Activated CD8-positive, alpha-beta memory T cell treated with anti-CD3 and anti-CD28 coated beads, Interleukin-2, amount 50 U/mL, for 4 hours (primary cell): Measurements from ENCODE around the gene SART3.
"Not testable (repeated sequence)": the region's sequence is repeated elsewhere in the genome, so short reads cannot be mapped to it uniquely, and the experiment has no call there.

Source experiments
- DNase-seq: peaks from one replicate; pipeline ENCODE4 v3.0.0-alpha.2; 2020

SART3 gene

DNA sequence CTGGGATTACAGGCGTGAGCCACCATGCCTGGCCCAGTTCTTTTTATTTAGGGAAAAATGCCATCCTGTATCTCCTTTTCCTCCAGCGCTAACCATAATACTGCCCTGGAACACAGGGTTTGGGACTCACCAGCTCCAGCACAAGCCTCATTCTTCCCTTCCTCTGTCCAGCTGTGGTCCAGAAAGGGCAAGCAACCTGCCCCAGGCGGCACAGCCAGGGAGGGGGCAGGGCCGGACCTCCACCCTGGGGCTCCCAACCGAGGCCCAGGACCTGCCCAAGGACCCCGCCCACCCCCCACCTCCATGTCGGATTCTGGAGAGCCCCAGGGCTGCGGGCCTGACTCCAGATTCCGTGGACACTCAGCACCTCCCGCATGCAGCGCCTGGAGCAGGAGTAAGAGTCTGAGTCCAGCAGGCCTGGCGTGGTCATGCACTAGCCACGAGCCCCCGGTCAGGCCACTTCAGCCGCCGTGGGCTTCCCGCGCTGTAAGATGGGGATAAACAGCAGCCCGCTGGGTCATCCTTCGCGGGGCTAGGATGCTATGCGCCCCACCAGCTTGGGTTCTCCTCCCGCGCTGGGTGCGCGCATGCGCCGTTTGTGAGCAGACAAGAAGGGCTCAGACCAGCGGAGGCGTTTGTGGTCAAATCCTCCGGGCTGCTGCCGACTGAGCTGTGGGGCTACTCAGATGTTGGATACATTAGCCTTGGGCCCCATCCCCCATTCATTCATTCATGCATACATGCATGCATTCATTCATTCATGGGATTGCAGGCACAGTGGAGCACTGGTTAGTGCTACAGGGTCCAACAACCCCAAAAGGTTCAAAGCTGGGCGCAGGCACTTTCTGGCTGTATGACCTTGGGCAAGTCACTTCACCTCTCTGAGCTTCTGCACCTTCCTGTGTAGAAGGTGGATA lies 20.6 kb upstream of the SART3 start:
- no peak for DNase-seq

DNA sequence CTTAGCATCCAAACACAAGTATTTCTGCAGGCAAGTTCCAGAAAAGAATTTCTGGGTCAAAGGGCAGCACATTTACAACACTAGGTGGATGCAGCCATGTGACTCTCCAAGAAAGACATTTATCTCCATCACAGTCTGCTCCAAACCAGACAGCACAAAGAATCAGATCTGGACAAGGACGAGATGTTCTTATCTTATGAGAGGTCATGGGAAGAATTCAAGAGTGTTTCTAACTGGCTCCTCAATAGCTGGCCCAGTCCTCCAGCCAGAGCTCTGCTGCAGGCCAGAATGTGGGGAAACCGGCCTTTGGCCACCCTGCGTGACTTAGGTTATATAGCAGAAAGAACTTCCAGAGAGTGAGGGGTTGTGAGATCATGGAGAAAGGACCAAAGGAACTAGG lies 19.6 kb upstream of the SART3 start:
- DNase-seq = no peak

- DNase-seq = no peak
These were observed 17.8 kb upstream of the SART3 start for GRCh38 chr12:108578813-108579212.

GRCh38 chr12:108578264-108578663 lies 17.3 kb upstream of the SART3 start:
- DNase-seq = no peak

- DNase-seq = no peak
These were observed 16.5 kb upstream of the SART3 start for GRCh38 chr12:108577458-108577857.

- DNase-seq = no peak
These were observed 15.8 kb upstream of the SART3 start for GRCh38 chr12:108576660-108577234.

GRCh38 chr12:108575199-108575912 lies 14.4 kb upstream of the SART3 start:
- DNase-seq = no peak

DNA sequence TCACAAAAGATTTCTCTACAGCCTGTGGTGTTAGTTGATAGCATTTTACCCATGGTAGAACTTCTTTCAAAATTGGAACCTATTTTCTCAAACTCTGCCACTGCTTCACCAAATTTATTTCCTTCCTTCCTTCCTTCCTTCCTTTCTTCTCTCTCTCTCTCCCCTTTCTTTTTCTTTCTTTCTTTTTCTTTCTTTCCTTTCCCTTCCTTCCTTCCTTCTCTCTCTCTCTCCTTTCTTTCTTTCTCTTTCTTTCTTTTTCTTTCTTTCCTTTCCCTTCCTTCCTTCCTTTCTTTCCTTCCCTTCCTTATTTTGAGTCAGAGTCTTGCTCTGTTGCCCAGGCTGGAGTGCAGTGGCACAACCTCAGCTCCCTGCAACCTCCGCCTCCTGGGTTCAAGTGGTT lies 13.3 kb upstream of the SART3 start:
- not testable (repeated sequence) for DNase-seq

DNA sequence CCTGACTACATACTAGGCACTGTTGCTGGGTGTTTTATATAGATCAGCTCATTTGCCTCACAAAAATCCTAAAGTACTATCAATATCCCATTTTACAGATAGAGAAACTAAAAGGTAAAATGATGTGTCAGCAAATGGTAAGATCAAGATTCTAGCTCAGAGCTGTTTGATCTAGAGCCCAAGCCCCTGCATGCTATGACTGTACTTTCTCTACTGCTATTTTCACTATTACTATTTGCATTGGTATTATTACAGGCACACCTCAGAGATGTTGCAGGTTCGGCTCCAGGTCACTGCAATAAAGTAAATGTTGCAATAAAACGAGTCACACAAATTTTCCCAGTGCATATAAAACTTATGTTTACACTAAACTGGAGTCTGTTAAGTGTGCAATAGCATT lies 12.3 kb upstream of the SART3 start:
- no peak for DNase-seq

GRCh38 chr12:108572166-108572790 lies 11.3 kb upstream of the SART3 start:
- DNase-seq = no peak

- no peak for DNase-seq
These were observed 10.7 kb upstream of the SART3 start for GRCh38 chr12:108571609-108572165.

GRCh38 chr12:108570743-108571608 lies 10.0 kb upstream of the SART3 start:
- no peak for DNase-seq

DNA sequence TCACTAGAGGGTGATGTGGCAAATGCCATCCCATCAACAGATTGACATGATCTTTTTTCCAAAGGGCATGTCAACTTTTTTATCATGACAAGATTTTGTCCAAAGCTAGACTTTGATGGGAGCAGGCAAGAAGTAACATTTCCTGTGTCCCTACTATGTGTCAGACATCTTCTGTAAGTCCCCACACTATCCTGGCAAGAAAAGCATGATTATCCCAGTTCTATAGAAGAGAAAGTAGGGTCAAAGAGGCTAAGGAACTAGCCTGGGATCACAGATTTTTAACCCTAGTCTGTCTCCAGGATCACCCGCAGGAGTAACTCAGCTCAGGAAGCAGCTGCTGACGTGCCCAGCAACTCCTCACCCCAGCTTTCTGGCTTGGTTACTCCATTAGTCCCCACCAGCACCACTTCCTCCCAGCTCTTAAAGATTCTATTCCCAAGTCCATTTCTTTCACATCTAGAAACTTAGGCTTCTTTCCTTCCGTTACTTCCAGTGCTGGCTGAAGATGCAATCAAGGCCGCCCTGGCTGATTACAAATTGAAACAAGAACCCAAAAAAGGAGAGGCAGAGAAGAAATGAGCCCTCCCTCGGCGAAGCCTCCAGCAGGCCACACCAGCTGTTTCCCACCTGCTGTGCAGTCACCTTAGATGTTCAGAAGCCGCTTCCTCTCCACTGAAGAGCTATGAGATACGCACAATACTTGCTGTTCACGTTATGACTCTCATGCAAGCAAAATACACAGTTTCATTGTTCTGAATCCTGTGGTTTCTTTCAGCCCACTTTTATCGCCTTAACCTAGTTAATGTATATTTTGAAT lies 7.6 kb upstream of the SART3 start:
- peak; percentile 53 for DNase-seq

- DNase-seq = no peak
These were observed 6.7 kb upstream of the SART3 start for GRCh38 chr12:108567406-108568337.

DNA sequence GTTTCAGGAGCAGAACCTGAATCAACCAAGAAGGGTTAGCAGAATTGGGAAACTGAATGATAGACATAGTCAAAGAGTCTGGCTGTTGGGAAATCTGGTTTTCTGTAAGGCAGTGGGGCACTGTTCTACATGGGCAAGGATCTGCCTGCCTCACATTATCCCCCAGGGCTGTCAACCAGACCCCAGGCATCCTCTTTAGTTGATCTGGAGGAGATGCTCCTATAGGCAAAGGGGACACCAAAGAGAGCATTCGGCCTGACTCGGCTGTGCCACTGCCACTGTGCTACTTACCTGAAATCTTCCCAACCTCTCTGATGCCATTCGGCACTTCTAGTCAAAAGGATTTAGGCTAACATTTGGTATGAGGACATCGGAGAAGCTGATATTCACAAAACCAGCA lies 5.5 kb upstream of the SART3 start:
- DNase-seq = no peak

DNA sequence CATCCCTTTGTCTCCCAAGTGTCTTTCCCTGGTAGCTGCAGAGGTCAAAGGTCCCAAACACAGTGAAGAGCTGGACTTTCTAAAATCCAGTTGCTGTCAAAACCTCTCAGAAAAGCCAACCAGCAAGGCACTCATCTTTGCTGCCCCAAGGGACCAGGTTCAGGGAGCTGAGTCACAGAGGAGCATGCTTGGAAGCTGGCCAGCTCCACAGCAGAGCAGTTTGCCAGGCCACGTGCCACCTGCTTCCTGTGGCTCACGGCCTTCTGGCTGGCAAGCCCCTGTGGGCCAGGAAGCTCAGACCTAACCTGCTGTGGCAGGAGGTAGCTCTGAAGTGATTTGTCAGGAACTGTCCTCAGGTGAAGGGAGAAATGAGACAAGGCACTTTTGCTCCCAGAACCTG lies 5.0 kb upstream of the SART3 start:
- peak; percentile 69 for DNase-seq

DNA sequence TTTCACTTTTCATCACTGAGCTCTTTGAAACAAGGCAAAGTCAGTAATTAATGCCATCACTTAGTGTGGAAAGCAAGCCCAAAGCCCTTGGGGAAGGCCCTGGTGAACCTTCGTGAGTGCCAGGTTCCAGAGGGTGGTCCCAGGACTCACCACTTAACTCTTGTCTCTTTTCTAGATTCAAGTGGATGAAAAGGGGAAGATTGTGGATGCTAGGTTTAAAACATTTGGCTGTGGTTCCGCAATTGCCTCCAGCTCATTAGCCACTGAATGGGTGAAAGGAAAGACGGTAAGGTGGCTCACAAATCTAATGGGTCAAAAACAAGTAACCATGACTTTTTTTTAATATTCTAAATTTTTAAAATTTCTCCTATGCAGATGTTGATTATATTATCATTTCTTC lies 4.2 kb upstream of the SART3 start:
- no peak for DNase-seq

DNA sequence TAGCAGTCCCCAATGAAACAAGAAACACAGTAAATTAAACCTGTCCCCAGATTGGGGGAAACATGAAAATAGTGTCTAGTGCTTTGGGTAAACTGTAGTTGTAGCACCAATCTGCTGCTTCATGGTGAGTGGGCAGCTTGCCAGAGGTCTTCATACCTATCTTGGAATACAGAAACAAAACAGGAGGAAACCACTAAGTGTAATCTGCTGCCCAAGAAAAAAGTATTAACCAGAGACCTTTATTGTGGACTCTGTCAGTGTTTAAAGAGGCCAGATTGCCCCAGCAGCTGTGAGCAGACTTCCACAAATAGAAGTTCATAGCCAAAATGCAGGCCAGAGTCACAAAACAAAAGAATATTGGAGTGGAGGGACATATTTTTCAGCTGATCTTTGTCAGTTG lies 3.8 kb upstream of the SART3 start:
- DNase-seq = no peak

DNA sequence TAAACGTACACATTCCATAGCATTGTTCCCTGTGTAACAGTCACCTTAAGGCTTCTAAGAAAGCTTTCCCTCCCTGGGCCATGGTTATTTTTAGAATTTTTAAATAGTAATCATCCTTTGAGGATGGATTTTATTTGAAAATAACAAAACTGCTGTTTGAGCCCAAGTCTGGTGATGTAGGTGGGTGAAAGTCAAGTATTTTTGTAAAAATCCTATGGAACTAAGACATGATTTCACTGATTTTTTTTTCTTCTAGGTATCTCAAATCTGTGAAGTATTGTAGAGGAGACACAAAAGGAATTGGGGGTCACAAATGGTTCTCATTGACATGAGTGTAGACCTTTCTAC lies 2.8 kb upstream of the SART3 start:
- no peak for DNase-seq

DNA sequence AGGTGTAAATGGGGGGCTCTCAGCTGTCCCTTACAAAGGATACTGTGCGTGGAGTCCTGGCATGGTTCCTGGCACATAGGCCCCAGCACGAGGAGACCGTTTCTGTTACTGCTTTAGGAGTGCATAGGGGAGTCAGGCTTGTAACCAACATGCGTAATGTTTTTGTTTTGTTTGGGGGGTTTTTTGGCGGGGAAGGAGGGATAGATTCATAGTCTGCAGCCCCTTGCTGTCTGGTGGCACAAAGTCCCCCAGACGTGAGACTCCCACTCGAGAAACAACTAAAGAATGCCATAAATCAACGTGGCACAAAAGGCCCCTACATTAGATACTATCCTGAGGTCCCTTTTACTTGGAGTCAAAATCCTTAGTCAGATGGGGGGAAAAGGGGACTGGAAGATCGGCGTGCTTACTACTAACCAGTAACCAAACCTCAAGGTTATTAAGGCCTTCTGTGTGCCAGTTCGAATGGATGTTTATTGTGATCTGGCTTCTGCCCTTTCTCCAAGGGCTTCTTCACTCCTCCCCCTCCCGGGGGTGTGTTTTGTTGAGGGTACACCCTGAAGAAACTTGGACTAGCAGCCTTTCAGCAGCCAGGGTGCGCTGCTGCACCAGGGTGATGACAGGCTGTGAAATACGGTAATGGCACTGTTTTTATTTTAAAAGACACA lies 2.3 kb upstream of the SART3 start:
- peak; percentile 86 for DNase-seq
